ENCODE results near the gene IL12RB2.
"Not testable (repeated sequence)": the region's sequence is repeated elsewhere in the genome, so short reads cannot be mapped to it uniquely, and the experiment has no call there.

Gene IL12RB2

DNA sequence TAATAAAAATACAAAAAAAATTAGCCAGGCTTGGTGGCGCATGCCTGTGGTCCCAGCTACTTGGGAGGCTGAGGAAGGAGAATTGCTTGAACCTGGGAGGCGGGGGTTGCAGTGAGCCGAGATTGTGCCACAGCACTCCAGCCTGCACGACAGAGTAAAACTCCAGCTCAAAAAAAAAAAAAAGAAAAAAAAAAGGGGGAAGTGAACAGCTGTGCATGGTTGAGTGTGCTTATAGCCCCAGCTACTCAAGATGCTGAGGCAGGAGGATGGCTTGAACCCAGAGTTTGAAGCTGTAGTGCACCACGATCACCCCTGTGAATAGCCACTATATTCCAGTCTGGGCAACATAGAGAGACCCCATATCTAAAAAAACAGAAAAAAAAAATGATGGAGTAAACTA, 138.3 kb downstream of the IL12RB2 start:
- DNase-seq (ENCODE audit: low read depth, low spot score); H3K4me3 ChIP-seq (ENCODE audit: low read length): not testable (repeated sequence)
